A673 (cell line): ENCODE data around the gene SMIM7. TPM values are rescaled to one million over a fixed set of nuclear protein-coding genes. Genes with fewer than 3 reads are reported as not detected.

Source experiments
- BruUV-seq: library from RNA; stranded (reverse); fragments of 400-500 nt; replicated peaks from 2 replicates; lab custom pipeline; 2021; lab: Mats Ljungman, UMichigan
- CTCF ChIA-PET: fragments of 300-600 bp; sonication (Branson Sonifier 250); formaldehyde crosslinking; loops from one replicate; lab custom pipeline; 2022; ENCODE audit warnings: antibody characterized with exemption; lab: Charles Lee
- POLR2A ChIA-PET: fragments of 300-600 bp; sonication (Branson Sonifier 250); formaldehyde crosslinking; loops from one replicate; lab custom pipeline; 2022; ENCODE audit warnings: antibody characterized with exemption; ENCODE audit not compliant: low non-redundant PET; lab: Charles Lee
- DNase-seq: peaks from one replicate; pipeline ENCODE4 v3.0.0-alpha.2; 2015; ENCODE audit warnings: low spot score
- H3K27ac ChIP-seq: fragments of 200-600 bp; sonication (generic); 2 replicates; pipeline ENCODE4 v1.5.1; 2016; ENCODE audit warnings: mixed run types, low read depth, mild to moderate bottlenecking, mixed read lengths, antibody characterized with exemption, low read length; ENCODE audit not compliant: poor library complexity, severe bottlenecking
- H3K27me3 ChIP-seq: fragments of 200-600 bp; sonication (generic); replicated peaks from 2 replicates; pipeline ENCODE4 v1.6.1; 2017; ENCODE audit warnings: mixed run types, low read depth, mild to moderate bottlenecking, mixed read lengths, antibody characterized with exemption, low read length; ENCODE audit not compliant: insufficient read depth, poor library complexity
- H3K36me3 ChIP-seq: fragments of 200-600 bp; sonication (generic); 2 replicates; pipeline ENCODE4 v1.6.1; 2016; ENCODE audit warnings: mixed run types, mild to moderate bottlenecking, mixed read lengths, antibody characterized with exemption, low read length; ENCODE audit not compliant: insufficient read depth, poor library complexity, severe bottlenecking
- H3K4me1 ChIP-seq: fragments of 200-600 bp; sonication (generic); 2 replicates; pipeline ENCODE4 v1.6.1; 2017; ENCODE audit warnings: mixed run types, mild to moderate bottlenecking, mixed read lengths, antibody characterized with exemption, low read length; ENCODE audit not compliant: insufficient read depth, poor library complexity, severe bottlenecking
- H3K4me3 ChIP-seq: fragments of 200-600 bp; sonication (generic); 2 replicates; pipeline ENCODE4 v1.5.1; 2016; ENCODE audit warnings: low read depth, mixed run types, mild to moderate bottlenecking, mixed read lengths, low read length; ENCODE audit not compliant: poor library complexity, severe bottlenecking
- H3K9me3 ChIP-seq: fragments of 200-600 bp; sonication (generic); 2 replicates; pipeline ENCODE4 v1.6.1; 2016; ENCODE audit warnings: mixed run types, low read depth, mild to moderate bottlenecking, mixed read lengths, antibody characterized with exemption, low read length; ENCODE audit not compliant: poor library complexity, severe bottlenecking
- CTCF ChIP-seq: fragments of 300-800, 200-600 bp; sonication (generic); conservative IDR thresholded peaks from 2 replicates; pipeline ENCODE4 v1.5.1; 2017; ENCODE audit warnings: low read depth, mild to moderate bottlenecking, antibody characterized with exemption, low read length, moderate library complexity, mixed read lengths
- EZH2 ChIP-seq: fragments of 200-600 bp; sonication (generic); IDR thresholded peaks from 2 replicates; pipeline ENCODE4 v1.6.1; 2017; ENCODE audit warnings: borderline replicate concordance, low read depth, mild to moderate bottlenecking, mixed read lengths, antibody characterized with exemption, low read length; ENCODE audit not compliant: poor library complexity, severe bottlenecking
- intact Hi-C: fragments of 100-400 bp; cut with micrococcal nuclease; formaldehyde crosslinking; loops from one replicate; pipeline ENCODE4 v1.10.0; 2022; ENCODE audit not compliant: unreplicated experiment
- total RNA-seq: library from RNA; stranded (reverse); gene quantifications from 2 replicates; pipeline ENCODE4 v1.2.3, GENCODE V29; 2021

SMIM7 gene
- total RNA-seq, 1 experiment from 2014 or later, result 82.7 TPM

DNA sequence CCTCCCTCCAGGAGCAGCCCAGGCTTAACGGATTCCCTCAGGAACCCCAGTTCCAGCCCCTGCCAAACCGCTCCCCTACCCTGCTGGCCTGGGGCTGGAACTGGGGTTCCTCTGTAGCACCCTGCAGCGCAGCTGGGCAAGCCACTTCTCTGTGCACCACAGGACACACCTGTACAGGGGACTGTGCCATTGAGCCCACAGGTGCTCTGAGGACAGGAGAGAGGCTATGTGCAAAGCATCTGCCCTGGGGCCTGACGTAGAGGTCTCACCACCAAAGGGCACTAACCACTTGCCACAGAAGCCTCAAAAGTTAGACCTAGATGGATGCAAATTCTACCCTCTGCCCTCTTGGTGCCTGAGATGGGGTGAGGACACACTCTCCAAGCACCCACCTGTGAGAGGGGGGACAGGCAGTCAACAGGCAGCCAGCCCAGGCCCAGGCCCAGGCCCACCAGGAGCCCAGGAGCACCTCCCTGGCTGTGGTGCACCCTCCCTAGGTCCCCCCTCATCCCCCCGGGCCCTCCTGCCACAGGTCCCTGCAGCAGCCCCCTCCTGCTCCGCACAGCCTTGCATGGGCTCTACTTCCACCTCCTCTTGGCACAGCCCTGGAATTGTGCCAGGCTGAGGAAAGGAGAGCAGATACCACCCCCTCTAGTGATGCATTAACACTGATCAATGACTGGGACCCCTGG is 60.1 kb downstream of the SMIM7 start:
- ChIA-PET POLR2A (no interaction called here), CTCF (no interaction called here)
- Histone ChIP-seq H3K27me3 (no peaks in the 10 kb centered on the region), H3K27ac (no peak overlapping the region), H3K36me3 (no peaks in the 10 kb centered on the region), H3K9me3 (no peaks in the 10 kb centered on the region), H3K4me3 (no peak overlapping the region), H3K4me1 (no peaks in the 10 kb centered on the region)
- TF ChIP-seq EZH2 (no peak), CTCF (no peak)
- BruUV-seq, result no TSS peak
- no peak for DNase-seq
- intact Hi-C loops, result no loop called here

- H3K27me3 ChIP-seq, result no peaks in the 10 kb centered on the region
- intact Hi-C loops, result no loop called here
- H3K4me1 ChIP-seq, result no peaks in the 10 kb centered on the region
- DNase-seq, result no peak
- H3K9me3 ChIP-seq, result no peaks in the 10 kb centered on the region
- H3K27ac ChIP-seq, result no peak overlapping the region
- TF ChIP-seq EZH2 (no peak), CTCF (no peak)
- ChIA-PET POLR2A (no interaction called here), CTCF (no interaction called here)
- no peak overlapping the region for H3K4me3 ChIP-seq
- H3K36me3 ChIP-seq, result no peaks in the 10 kb centered on the region
- BruUV-seq, result no TSS peak
Observed at GRCh38 chr19:16598848-16599247, 61.1 kb downstream of the SMIM7 start.

DNA sequence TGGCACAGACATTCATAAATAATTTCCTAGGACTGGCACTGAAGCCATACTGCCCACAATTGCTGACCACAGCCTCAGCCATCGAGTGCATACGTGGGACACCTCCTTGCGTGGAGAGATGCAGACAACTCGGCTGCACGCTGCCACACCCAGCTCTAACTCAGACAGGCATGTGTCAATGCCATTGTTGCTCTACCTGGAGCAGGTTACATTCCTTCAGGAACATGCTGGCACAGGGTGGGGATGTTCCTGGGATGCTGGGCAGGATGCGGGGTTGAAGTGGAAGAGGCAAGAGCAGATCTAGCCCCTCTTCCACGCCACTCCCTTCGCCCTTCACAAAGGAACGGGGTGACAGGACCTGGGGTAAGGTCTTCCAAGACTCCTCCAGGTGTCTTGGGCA is 63.5 kb downstream of the SMIM7 start:
- Histone ChIP-seq H3K9me3 (no peaks in the 10 kb centered on the region), H3K36me3 (no peaks in the 10 kb centered on the region), H3K4me1 (no peaks in the 10 kb centered on the region), H3K4me3 (no peak overlapping the region), H3K27ac (no peak overlapping the region), H3K27me3 (no peaks in the 10 kb centered on the region)
- BruUV-seq, result no TSS peak
- no peak for DNase-seq
- POLR2A ChIA-PET, result no interaction called here
- CTCF ChIA-PET, result no interaction called here
- TF ChIP-seq CTCF (no peak), EZH2 (no peak)
- intact Hi-C loops, result no loop called here

Other genes with a start within 250 kb of the SMIM7 start
- 74.4 and 76.8 TPM in 2 replicates for gene EPS15L1, start 188.2 kb downstream of the SMIM7 start, total RNA-seq
- not detected in 2 replicates for gene CALR3, start 164.0 kb downstream of the SMIM7 start, total RNA-seq
- 8.3 and 9.8 TPM in 2 replicates for gene C19orf44, start 163.8 kb downstream of the SMIM7 start, total RNA-seq
- 86.4 and 98.4 TPM in 2 replicates for gene CHERP, start 117.7 kb downstream of the SMIM7 start, total RNA-seq
- gene SLC35E1, start 87.7 kb downstream of the SMIM7 start, total RNA-seq, result 36.3 and 37.9 TPM in 2 replicates
- 13.4 and 15.6 TPM in 2 replicates for gene MED26, start 31.9 kb downstream of the SMIM7 start, total RNA-seq
- 8.3 and 8.6 TPM in 2 replicates for gene TMEM38A, start 995 bp upstream of the SMIM7 start, total RNA-seq
- gene NWD1, start 59.7 kb upstream of the SMIM7 start, total RNA-seq, result 1.7 and 1.8 TPM in 2 replicates
- gene SIN3B, start 169.3 kb upstream of the SMIM7 start, total RNA-seq, result 76.7 and 80.0 TPM in 2 replicates
- gene F2RL3, start 228.9 kb upstream of the SMIM7 start, total RNA-seq, result not detected in 2 replicates